Endothelial cell (in vitro differentiated cells): ENCODE results near the gene TNC. TPM values are rescaled to one million over a fixed set of nuclear protein-coding genes. Genes with fewer than 3 reads are reported as not detected.
A peak's percentile ranks its signal among the peaks of the same experiment; 100 is the strongest.

ENCODE experiments used
- DNase-seq: peaks from one replicate; pipeline ENCODE4 v3.0.0; 2021; ENCODE audit warnings: low spot score
- H3K27ac Mint-ChIP-seq: one replicate; pipeline ENCODE4 v1.8.0; 2021; ENCODE audit warnings: mixed read lengths, inconsistent platforms; ENCODE audit not compliant: unreplicated experiment
- H3K27me3 Mint-ChIP-seq: one replicate; pipeline ENCODE4 v1.8.0; 2021; ENCODE audit warnings: mild to moderate bottlenecking, moderate library complexity, mixed read lengths, inconsistent platforms; ENCODE audit not compliant: unreplicated experiment
- H3K36me3 Mint-ChIP-seq: one replicate; pipeline ENCODE4 v1.8.0; 2021; ENCODE audit warnings: mild to moderate bottlenecking, low read depth, mixed read lengths, inconsistent platforms; ENCODE audit not compliant: unreplicated experiment
- H3K4me1 Mint-ChIP-seq: one replicate; pipeline ENCODE4 v1.8.0; 2021; ENCODE audit warnings: mild to moderate bottlenecking, mixed read lengths, inconsistent platforms; ENCODE audit not compliant: unreplicated experiment
- H3K4me3 Mint-ChIP-seq: one replicate; pipeline ENCODE4 v1.8.0; 2021; ENCODE audit warnings: mild to moderate bottlenecking, mixed read lengths, inconsistent platforms; ENCODE audit not compliant: unreplicated experiment
- H3K9me3 Mint-ChIP-seq: one replicate; pipeline ENCODE4 v1.8.0; 2021; ENCODE audit warnings: mixed read lengths, inconsistent platforms; ENCODE audit not compliant: unreplicated experiment
- total RNA-seq: library from RNA; stranded (reverse); fragmentation: NEBNext Ultra II Directional; extraction: Animal tissue kit (Norgen Biotek cat#: 25700); gene quantifications from one replicate; pipeline ENCODE4 v1.2.1, GENCODE V29; 2021; ENCODE audit not compliant: unreplicated experiment
- TF ChIP-seq, protein P1 (sequence below): fragments of 200-600 bp; sonication (generic); IDR thresholded peaks from one replicate; pipeline ENCODE4 v1.5.0; 2021; ENCODE audit warnings: antibody characterized with exemption; ENCODE audit not compliant: unreplicated experiment

TNC gene
- total RNA-seq, 1 donor from 2014 or later: 10.1 TPM

DNA sequence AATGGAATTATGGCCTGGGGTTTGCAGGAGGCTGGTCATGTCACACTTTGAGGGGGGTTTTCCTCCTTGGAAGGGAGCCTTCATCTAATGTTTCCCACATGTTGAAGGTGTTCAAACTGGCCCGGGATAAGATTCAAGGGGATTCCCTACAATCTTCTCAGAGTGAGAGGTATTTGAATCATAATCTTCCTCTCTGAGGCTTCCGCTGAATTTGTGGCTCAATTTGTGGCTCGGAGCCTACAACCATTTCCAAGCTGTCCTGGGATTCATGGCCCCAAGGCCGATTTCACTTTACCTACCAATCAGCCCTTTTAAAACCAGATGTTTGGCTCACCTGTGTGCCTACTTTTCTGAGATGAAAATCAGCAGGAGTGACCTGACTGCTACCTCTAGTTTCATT is 3.9 kb downstream of the TNC start:
- no peaks in the 10 kb centered on the region for H3K36me3 Mint-ChIP-seq
- H3K27me3 Mint-ChIP-seq: no peaks in the 10 kb centered on the region
- peaks cover 2% of the 10 kb centered on the region for H3K4me1 Mint-ChIP-seq
- TF ChIP-seq, protein P1, sequence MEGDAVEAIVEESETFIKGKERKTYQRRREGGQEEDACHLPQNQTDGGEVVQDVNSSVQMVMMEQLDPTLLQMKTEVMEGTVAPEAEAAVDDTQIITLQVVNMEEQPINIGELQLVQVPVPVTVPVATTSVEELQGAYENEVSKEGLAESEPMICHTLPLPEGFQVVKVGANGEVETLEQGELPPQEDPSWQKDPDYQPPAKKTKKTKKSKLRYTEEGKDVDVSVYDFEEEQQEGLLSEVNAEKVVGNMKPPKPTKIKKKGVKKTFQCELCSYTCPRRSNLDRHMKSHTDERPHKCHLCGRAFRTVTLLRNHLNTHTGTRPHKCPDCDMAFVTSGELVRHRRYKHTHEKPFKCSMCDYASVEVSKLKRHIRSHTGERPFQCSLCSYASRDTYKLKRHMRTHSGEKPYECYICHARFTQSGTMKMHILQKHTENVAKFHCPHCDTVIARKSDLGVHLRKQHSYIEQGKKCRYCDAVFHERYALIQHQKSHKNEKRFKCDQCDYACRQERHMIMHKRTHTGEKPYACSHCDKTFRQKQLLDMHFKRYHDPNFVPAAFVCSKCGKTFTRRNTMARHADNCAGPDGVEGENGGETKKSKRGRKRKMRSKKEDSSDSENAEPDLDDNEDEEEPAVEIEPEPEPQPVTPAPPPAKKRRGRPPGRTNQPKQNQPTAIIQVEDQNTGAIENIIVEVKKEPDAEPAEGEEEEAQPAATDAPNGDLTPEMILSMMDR: no peak
- DNase-seq: no peak
- H3K4me3 Mint-ChIP-seq: no peak overlapping the region
- no peak overlapping the region for H3K27ac Mint-ChIP-seq
- H3K9me3 Mint-ChIP-seq: no peaks in the 10 kb centered on the region

DNA sequence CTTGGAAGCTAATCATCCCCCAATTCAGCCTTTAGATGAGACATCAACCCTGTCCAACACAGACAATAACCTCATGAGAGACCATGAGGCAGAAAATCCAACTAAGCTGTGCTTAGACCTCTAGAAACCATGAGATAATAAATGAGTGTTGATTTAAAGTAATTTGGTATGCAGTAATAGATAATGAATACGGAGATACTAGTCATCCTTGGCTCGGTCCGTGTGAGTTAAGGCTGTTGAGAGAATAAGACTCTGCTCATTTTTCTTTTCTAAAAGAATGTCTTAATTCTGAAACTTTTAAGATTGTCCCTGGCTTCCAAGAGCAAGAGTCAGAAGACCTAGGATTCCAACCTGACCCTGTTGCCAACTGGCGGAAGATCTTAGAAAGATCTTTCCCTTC is 6.1 kb downstream of the TNC start:
- DNase-seq: no peak
- no peaks in the 10 kb centered on the region for H3K27me3 Mint-ChIP-seq
- H3K4me1 Mint-ChIP-seq: peaks cover 2% of the 10 kb centered on the region
- no peak overlapping the region for H3K4me3 Mint-ChIP-seq
- H3K9me3 Mint-ChIP-seq: no peaks in the 10 kb centered on the region
- H3K27ac Mint-ChIP-seq: no peak overlapping the region
- no peaks in the 10 kb centered on the region for H3K36me3 Mint-ChIP-seq
- TF ChIP-seq, protein P1: no peak

DNA sequence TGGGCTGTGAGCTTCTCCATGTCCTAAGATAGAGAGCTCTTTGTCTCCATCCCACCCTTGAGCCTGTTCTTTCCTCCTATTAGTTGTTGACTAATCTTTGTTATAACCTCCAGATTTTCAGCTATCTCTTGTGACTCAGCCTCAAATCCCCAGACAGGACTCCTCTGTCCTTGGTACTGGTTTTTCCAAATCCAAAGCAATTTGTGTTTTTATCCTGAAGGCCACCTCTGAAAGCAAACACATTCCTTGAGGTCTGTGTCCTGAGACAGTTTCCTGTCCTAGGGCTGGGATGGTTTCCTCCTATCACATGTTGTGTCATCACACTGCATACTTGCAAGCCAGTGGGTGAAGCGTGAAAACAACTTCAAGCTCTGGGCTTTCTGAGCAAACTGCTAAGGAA is 8.5 kb downstream of the TNC start:
- TF ChIP-seq, protein P1: no peak
- peak; percentile 13 for DNase-seq
- Mint-ChIP-seq H3K9me3 (no peaks in the 10 kb centered on the region), H3K4me1 (peaks cover 2% of the 10 kb centered on the region), H3K27me3 (no peaks in the 10 kb centered on the region), H3K36me3 (no peaks in the 10 kb centered on the region), H3K27ac (no peak overlapping the region), H3K4me3 (no peak overlapping the region)

DNA sequence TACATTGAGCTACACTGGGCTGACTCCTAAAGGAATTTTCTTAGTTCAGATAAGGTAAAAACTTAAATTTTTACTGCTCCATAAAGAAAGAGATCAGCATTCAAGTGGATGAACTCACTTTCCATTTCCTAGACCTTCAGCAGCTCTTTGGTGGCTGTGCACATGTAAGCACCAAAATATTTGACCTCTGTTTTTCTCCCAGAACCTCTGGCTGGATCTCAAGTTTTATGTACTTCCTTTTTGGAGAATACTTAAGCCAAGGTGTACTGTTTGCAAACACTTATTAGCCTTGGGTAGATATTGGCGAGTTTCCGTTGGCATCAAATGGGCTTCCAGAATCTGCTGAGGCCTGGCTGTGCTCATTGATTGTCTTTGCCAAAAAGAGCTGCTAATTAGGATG is 10.3 kb downstream of the TNC start:
- no peak for DNase-seq
- Mint-ChIP-seq H3K27ac (no peak overlapping the region), H3K9me3 (no peaks in the 10 kb centered on the region), H3K4me1 (peaks cover 2% of the 10 kb centered on the region), H3K36me3 (no peaks in the 10 kb centered on the region), H3K4me3 (no peak overlapping the region), H3K27me3 (no peaks in the 10 kb centered on the region)
- TF ChIP-seq, protein P1: no peak

DNA sequence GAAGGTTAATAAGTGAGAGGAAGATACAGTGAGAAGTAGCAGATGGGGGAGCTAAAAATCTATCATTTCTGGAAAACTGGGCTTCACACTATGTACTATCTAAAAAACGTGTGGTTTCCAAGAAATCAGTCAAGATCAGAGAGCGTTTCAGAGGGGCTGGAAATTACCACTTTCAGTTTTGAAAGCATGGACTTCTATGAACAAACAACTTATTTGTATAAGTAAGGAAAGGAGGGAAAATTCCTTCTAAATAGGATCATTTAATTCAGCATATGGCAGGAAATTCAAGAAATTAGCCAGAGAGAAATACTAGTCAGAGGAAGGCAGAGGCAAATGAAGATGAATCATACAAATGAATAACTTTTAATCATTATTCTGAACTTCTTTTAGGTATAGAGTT is 11.3 kb downstream of the TNC start:
- no peaks in the 10 kb centered on the region for H3K36me3 Mint-ChIP-seq
- H3K27ac Mint-ChIP-seq: no peak overlapping the region
- TF ChIP-seq, protein P1: no peak
- no peak overlapping the region for H3K4me3 Mint-ChIP-seq
- no peaks in the 10 kb centered on the region for H3K9me3 Mint-ChIP-seq
- H3K27me3 Mint-ChIP-seq: no peaks in the 10 kb centered on the region
- H3K4me1 Mint-ChIP-seq: peaks cover 2% of the 10 kb centered on the region
- DNase-seq: no peak
